ENCODE data around the gene THRA.

DNA sequence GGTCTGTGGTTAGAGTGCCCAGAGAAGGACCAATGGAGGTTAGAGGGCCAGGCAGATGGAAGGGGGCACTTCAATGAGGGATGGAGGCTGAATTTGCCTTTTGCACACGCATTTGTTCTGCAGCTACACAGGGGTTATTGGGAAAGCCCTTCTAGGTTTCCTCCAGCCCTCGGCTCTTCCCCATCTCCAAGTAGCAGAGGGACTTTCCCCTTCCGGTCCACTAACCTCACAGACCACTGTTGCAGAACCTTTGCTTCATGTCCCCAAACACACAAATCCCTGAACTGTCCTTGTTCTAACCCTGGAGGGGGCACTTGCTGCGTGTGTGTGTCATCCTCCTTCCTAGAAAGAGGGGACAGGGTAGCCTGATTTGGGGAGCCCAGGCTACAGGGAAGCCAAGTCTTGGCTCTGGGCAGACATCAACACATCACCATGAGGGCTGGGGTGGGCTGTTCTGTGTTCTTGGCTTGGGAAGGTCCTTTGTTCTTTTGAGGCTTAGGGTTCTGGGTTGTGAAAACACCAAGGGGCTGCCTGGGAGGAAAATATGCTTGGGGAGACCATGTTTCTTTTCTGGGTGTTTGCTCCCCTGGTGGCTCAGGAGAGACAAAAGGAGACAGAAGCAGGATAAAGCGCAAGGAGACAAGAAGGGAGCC, 44.9 kb downstream of the THRA start:
- TF ChIP-seq EZH2 (IDR thresholded peaks at IDR 0.05; ENCODE audit: low read depth, low read length, severe bottlenecking) (no peak), MAX (IDR thresholded peaks at IDR 0.05) (no peak), POLR2A (IDR thresholded peaks at IDR 0.05; ENCODE audit: control extremely low read depth in 1 of 2, low read depth in 2 of 2, low read length in 2 of 2) (no peak), CBX8 (IDR thresholded peaks at IDR 0.05; ENCODE audit: borderline replicate concordance, low read depth, low read length) (no peak)
- TF ChIP-seq, protein P1, sequence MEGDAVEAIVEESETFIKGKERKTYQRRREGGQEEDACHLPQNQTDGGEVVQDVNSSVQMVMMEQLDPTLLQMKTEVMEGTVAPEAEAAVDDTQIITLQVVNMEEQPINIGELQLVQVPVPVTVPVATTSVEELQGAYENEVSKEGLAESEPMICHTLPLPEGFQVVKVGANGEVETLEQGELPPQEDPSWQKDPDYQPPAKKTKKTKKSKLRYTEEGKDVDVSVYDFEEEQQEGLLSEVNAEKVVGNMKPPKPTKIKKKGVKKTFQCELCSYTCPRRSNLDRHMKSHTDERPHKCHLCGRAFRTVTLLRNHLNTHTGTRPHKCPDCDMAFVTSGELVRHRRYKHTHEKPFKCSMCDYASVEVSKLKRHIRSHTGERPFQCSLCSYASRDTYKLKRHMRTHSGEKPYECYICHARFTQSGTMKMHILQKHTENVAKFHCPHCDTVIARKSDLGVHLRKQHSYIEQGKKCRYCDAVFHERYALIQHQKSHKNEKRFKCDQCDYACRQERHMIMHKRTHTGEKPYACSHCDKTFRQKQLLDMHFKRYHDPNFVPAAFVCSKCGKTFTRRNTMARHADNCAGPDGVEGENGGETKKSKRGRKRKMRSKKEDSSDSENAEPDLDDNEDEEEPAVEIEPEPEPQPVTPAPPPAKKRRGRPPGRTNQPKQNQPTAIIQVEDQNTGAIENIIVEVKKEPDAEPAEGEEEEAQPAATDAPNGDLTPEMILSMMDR (IDR thresholded peaks at IDR 0.05; ENCODE audit: control extremely low read depth in 1 of 3, insufficient read depth in 1 of 3, low read depth in 1 of 3, low read length in 3 of 3), result 0 out of 4 replicates have a peak, but pooled peaks of 1 of the 3 experiments have one; percentile 9

Data from H1 (cell line).